Trophoblast cell (in vitro differentiated cells and primary cell): ENCODE data around the gene GUCA1A.

ENCODE experiments used
- DNase-seq, 2 donors: peaks; one replicate each; pipeline ENCODE4 v3.0.0-alpha.2; 2016
- H2AFZ ChIP-seq: 2 replicates; pipeline ENCODE4 v1.6.1; 2013; ENCODE audit warnings: low read length, moderate library complexity, mild to moderate bottlenecking; ENCODE audit not compliant: insufficient read depth, poor library complexity
- H2AK5ac ChIP-seq: 2 replicates; pipeline ENCODE4 v1.6.1; 2013; ENCODE audit warnings: mild to moderate bottlenecking, low read length
- H2BK120ac ChIP-seq: 2 replicates; pipeline ENCODE4 v1.6.1; 2013; ENCODE audit warnings: low read length, mild to moderate bottlenecking, moderate library complexity; ENCODE audit not compliant: insufficient read depth, poor library complexity
- H2BK12ac ChIP-seq: 2 replicates; pipeline ENCODE4 v1.6.1; 2013; ENCODE audit warnings: mild to moderate bottlenecking, low read length, moderate library complexity
- H2BK5ac ChIP-seq: 2 replicates; pipeline ENCODE4 v1.6.1; 2013; ENCODE audit warnings: low read length, low read depth, moderate library complexity, mild to moderate bottlenecking; ENCODE audit not compliant: poor library complexity
- H3K14ac ChIP-seq: 2 replicates; pipeline ENCODE4 v1.6.1; 2013; ENCODE audit warnings: mild to moderate bottlenecking, low read length
- H3K18ac ChIP-seq: 2 replicates; pipeline ENCODE4 v1.6.1; 2013; ENCODE audit warnings: mild to moderate bottlenecking, low read length
- H3K23ac ChIP-seq: 2 replicates; pipeline ENCODE4 v1.6.1; 2013; ENCODE audit warnings: low read length
- H3K27ac ChIP-seq: 2 replicates; pipeline ENCODE4 v1.5.1; 2013; ENCODE audit warnings: low read depth, mild to moderate bottlenecking, inconsistent platforms, low read length, moderate library complexity
- H3K27me3 ChIP-seq: 2 replicates; pipeline ENCODE4 v1.6.1; 2013; ENCODE audit warnings: inconsistent platforms, mild to moderate bottlenecking, low read length, moderate library complexity; ENCODE audit not compliant: insufficient read depth
- H3K36me3 ChIP-seq, 2 experiments: 1 replicate in 1 of 2; 2 replicates in 1 of 2; pipeline ENCODE4 v1.6.1; 2013; ENCODE audit warnings: low read length in 2 of 2, mild to moderate bottlenecking in 2 of 2, moderate library complexity in 1 of 2; ENCODE audit not compliant: insufficient read depth in 2 of 2, control insufficient read depth in 1 of 2
- H3K4ac ChIP-seq: 2 replicates; pipeline ENCODE4 v1.6.1; 2013; ENCODE audit warnings: low read depth, mild to moderate bottlenecking, low read length, moderate library complexity
- H3K4me1 ChIP-seq, 2 experiments: 1 replicate in 1 of 2; 2 replicates in 1 of 2; pipeline ENCODE4 v1.6.1; 2013; ENCODE audit warnings: low read length in 2 of 2, mild to moderate bottlenecking in 2 of 2, moderate library complexity in 1 of 2; ENCODE audit not compliant: insufficient read depth in 2 of 2, control insufficient read depth in 1 of 2
- H3K4me2 ChIP-seq: 2 replicates; pipeline ENCODE4 v1.6.1; 2013; ENCODE audit warnings: inconsistent platforms, mild to moderate bottlenecking, low read length, moderate library complexity
- H3K4me3 ChIP-seq: 2 replicates; pipeline ENCODE4 v1.5.1; 2013; ENCODE audit warnings: mild to moderate bottlenecking, low read depth, low read length, inconsistent platforms
- H3K79me1 ChIP-seq: one replicate; pipeline ENCODE4 v1.6.1; 2013; ENCODE audit warnings: low read length
- H3K79me2 ChIP-seq: 2 replicates; pipeline ENCODE4 v1.6.1; 2013; ENCODE audit warnings: low read length, mild to moderate bottlenecking; ENCODE audit not compliant: control insufficient read depth, insufficient read depth, poor library complexity
- H3K9ac ChIP-seq: 2 replicates; pipeline ENCODE4 v1.6.1; 2013; ENCODE audit warnings: mild to moderate bottlenecking, low read length
- H3K9me3 ChIP-seq: 2 replicates; pipeline ENCODE4 v1.6.1; 2013; ENCODE audit warnings: low read depth, mild to moderate bottlenecking, control low read depth, inconsistent platforms, low read length; ENCODE audit not compliant: insufficient read depth
- H4K12ac ChIP-seq: 2 replicates; pipeline ENCODE4 v1.6.1; 2013; ENCODE audit warnings: low read depth, mild to moderate bottlenecking, low read length, moderate library complexity
- H4K8ac ChIP-seq: 2 replicates; pipeline ENCODE4 v1.6.1; 2013; ENCODE audit warnings: low read depth, mild to moderate bottlenecking, low read length, moderate library complexity
- H4K91ac ChIP-seq: one replicate; pipeline ENCODE4 v1.6.1; 2013; ENCODE audit warnings: low read depth, mild to moderate bottlenecking, low read length, moderate library complexity
- WGBS: extraction: QIAGEN DNeasy Blood & Tissue Kit; methylation state at CpG from one replicate; pipeline ENCODE4 v1.1.7; 2013; ENCODE audit warnings: missing lambda C conversion rate; ENCODE audit not compliant: insufficient read length, insufficient coverage; ENCODE audit errors: extremely low coverage; 5-methylcytosine and 5-hydroxymethylcytosine counted together

Gene GUCA1A

GRCh38 chr6:42221546-42221945 lies 48.4 kb downstream of the GUCA1A start:
- no peak overlapping the region for H3K18ac ChIP-seq
- no CpG with 5 or more reads among the region's 4 CpGs for WGBS
- no peak overlapping the region for H4K91ac ChIP-seq
- H3K4ac ChIP-seq = no peak overlapping the region
- no peak overlapping the region for H2BK12ac ChIP-seq
- no peak for DNase-seq
- H2AFZ ChIP-seq = no peak overlapping the region
- H4K8ac ChIP-seq = no peak overlapping the region
- no peak overlapping the region for H3K23ac ChIP-seq
- no peaks in the 10 kb centered on the region for H3K27me3 ChIP-seq
- H2BK5ac ChIP-seq = no peak overlapping the region
- H3K9me3 ChIP-seq = peaks cover 1% of the 10 kb centered on the region
- H3K14ac ChIP-seq = no peak overlapping the region
- no peaks in the 10 kb centered on the region for H3K79me2 ChIP-seq
- peaks cover 3% of the 10 kb centered on the region for H3K79me1 ChIP-seq
- no peak overlapping the region for H2BK120ac ChIP-seq
- H3K4me3 ChIP-seq = no peak overlapping the region
- no peak overlapping the region for H2AK5ac ChIP-seq
- no peak overlapping the region for H3K4me2 ChIP-seq
- no peak overlapping the region for H3K27ac ChIP-seq
- no peak overlapping the region for H4K12ac ChIP-seq
- no peak overlapping the region for H3K9ac ChIP-seq
- peaks cover under 1 to 3% of the 10 kb centered on the region in 2 experiments for H3K4me1 ChIP-seq
- no peaks in the 10 kb centered on the region for H3K36me3 ChIP-seq

GRCh38 chr6:42222448-42222847 lies 49.3 kb downstream of the GUCA1A start:
- Histone ChIP-seq H3K36me3 (no peaks in the 10 kb centered on the region), H4K8ac (no peak overlapping the region), H3K9me3 (peaks cover 1% of the 10 kb centered on the region), H3K79me1 (peaks cover 3% of the 10 kb centered on the region), H3K18ac (no peak overlapping the region), H3K23ac (no peak overlapping the region), H2AFZ (no peak overlapping the region), H2BK5ac (no peak overlapping the region), H4K12ac (no peak overlapping the region), H3K14ac (no peak overlapping the region), H2BK120ac (no peak overlapping the region), H4K91ac (no peak overlapping the region), H2AK5ac (no peak overlapping the region), H3K4me2 (no peak overlapping the region), H3K27me3 (no peaks in the 10 kb centered on the region), H3K79me2 (no peaks in the 10 kb centered on the region), H3K9ac (no peak overlapping the region), H3K4me1 (peaks cover 4 to 6% of the 10 kb centered on the region in 2 experiments), H3K4me3 (no peak overlapping the region), H3K4ac (no peak overlapping the region), H2BK12ac (no peak overlapping the region), H3K27ac (no peak overlapping the region)
- DNase-seq = peak in 1 of 2 donors; percentile 58
- no CpG with 5 or more reads among the region's 7 CpGs for WGBS

GRCh38 chr6:42224222-42225028 lies 51.3 kb downstream of the GUCA1A start:
- Histone ChIP-seq H2BK12ac (no peak overlapping the region), H2BK5ac (no peak overlapping the region), H2BK120ac (no peak overlapping the region), H3K27ac (no peak overlapping the region), H2AK5ac (no peak overlapping the region), H3K4me3 (no peak overlapping the region), H3K4me1 (peaks cover 11 to 13% of the 10 kb centered on the region in 2 experiments), H3K36me3 (no peaks in the 10 kb centered on the region), H3K9ac (no peak overlapping the region), H3K79me1 (peaks cover 2% of the 10 kb centered on the region), H4K12ac (no peak overlapping the region), H4K91ac (no peak overlapping the region), H3K79me2 (no peaks in the 10 kb centered on the region), H3K23ac (no peak overlapping the region), H3K27me3 (no peaks in the 10 kb centered on the region), H4K8ac (no peak overlapping the region), H3K9me3 (peaks cover 1% of the 10 kb centered on the region), H2AFZ (no peak overlapping the region), H3K4ac (no peak overlapping the region), H3K18ac (no peak overlapping the region), H3K14ac (no peak overlapping the region), H3K4me2 (no peak overlapping the region)
- no CpG with 5 or more reads among the region's 12 CpGs for WGBS
- peak in 1 of 2 donors; percentile 62 for DNase-seq

- H3K27ac ChIP-seq = no peak overlapping the region
- H3K27me3 ChIP-seq = no peaks in the 10 kb centered on the region
- no peak overlapping the region for H3K4me3 ChIP-seq
- no peak overlapping the region for H3K9ac ChIP-seq
- no peak overlapping the region for H2BK12ac ChIP-seq
- no peak overlapping the region for H2AFZ ChIP-seq
- H3K23ac ChIP-seq = no peak overlapping the region
- H4K8ac ChIP-seq = no peak overlapping the region
- no peak overlapping the region for H2BK120ac ChIP-seq
- no peak overlapping the region for H2AK5ac ChIP-seq
- no peak overlapping the region for H4K12ac ChIP-seq
- no peaks in the 10 kb centered on the region for H3K36me3 ChIP-seq
- peaks cover 1% of the 10 kb centered on the region for H3K9me3 ChIP-seq
- H3K79me1 ChIP-seq = peaks cover 2% of the 10 kb centered on the region
- H3K4ac ChIP-seq = no peak overlapping the region
- H3K79me2 ChIP-seq = no peaks in the 10 kb centered on the region
- H2BK5ac ChIP-seq = no peak overlapping the region
- H3K18ac ChIP-seq = no peak overlapping the region
- H4K91ac ChIP-seq = no peak overlapping the region
- no peak for DNase-seq
- no peak overlapping the region for H3K14ac ChIP-seq
- no peak overlapping the region for H3K4me2 ChIP-seq
- peaks cover 11 to 13% of the 10 kb centered on the region in 2 experiments for H3K4me1 ChIP-seq
Observed at GRCh38 chr6:42225029-42225339, 51.8 kb downstream of the GUCA1A start.
